Caki2 (cell line): Measurements from ENCODE around the gene SEZ6L2. TPM values are rescaled to one million over a fixed set of nuclear protein-coding genes. Genes with fewer than 3 reads are reported as not detected.
"Not testable (repeated sequence)": the region's sequence is repeated elsewhere in the genome, so short reads cannot be mapped to it uniquely, and the experiment has no call there.

Experiments
- DNase-seq: peaks from one replicate; pipeline ENCODE4 v3.0.0-alpha.2; 2015; ENCODE audit warnings: low read depth
- in situ Hi-C: cut with HindIII; loops from 2 replicates; pipeline ENCODE4 v1.10.0; 2016; ENCODE audit warnings: low sequenced_read_pairs, low pct_unique_long_range_greater_than_20kb, mixed read lengths
- total RNA-seq: library from RNA; depleted of rRNA; stranded (reverse); fragments of >200 nt; shearing (Covaris generic); gene quantifications from 2 replicates; pipeline ENCODE4 v1.2.3, GENCODE V29; 2014; ENCODE audit warnings: low replicate concordance

The SEZ6L2 gene
- total RNA-seq, 1 experiment from 2014 or later, result 50.1 TPM

DNA sequence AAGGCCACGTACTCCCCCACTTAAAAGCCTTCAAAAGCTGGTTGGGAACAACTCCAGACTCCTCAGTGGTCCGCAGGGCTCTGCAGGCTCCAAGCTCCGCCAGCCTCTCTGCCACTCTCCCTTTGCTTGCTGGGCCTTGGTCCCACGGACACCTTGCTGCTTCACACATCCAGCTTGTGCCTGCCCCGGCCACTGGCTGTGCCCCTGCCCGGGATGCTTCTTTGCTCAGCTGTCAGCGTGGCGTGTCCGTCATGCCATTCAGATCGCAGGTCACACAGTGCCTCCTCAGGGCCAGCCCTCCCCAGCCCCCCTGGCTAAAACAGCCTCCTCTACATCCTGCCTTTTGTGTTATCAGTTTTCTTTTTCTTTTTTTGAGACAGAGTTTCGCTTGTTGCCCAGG is 12.7 kb upstream of the SEZ6L2 start:
- in situ Hi-C loops, result no loop called here
- no peak for DNase-seq

DNA sequence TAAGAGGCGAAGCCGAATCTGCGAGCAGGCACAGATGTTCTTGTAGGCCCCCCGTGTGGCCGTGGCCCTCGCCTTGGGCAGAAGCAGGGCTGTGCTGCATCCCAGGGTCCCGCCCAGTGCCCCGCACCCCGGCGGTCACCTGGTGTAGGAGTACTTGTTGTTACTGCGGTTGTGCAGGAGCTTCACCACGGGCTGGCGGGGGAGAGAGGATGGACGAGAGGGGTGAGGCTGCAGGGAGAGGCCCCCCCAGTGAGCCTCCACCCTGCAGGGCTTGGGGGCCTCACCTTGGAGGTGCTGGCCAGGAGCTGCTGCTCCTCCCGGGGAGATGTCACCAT is 12.3 kb upstream of the SEZ6L2 start:
- in situ Hi-C loops, result no loop called here

DNA sequence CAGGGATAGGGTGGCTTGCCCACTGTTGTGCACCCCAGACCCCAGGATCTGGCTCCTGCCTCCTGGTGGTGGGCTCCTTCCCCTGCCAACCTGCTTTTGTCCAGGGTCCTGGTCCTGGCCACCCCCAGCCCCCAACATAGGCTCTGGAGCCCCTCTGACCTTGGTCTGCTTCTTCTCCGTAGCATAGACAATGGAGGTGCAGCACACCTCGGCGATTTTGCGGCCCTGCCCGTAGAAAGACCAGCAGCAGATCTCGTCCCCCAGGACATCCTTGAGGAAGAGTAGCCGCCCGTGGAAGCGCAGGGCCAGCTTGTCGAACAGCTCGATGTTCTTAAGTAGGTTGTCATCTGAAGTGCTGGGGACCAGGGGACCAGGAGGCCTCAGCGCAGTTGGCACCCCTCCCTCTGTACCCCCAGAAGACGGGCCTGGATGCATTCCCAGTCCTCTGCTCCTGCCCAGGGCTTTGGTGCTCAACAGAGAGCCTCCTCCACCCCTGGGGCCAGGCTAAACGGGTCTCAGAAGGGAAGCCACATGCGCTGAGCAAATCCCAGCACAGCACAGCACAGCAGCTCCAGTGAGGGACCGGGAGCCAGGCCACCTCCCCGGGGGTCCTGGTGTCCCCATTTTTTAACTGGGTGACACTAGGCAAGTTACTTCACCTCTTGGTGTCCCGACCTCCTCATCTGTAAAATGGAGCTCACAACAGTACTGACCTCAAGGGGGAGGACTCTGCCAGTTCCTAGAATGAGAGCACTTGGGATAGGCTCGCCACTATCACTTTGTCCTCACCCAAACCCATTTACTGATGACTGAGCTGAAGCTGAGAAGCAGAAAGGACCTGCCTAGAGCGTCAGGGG is 11.7 kb upstream of the SEZ6L2 start:
- no peak for DNase-seq
- in situ Hi-C loops, result no loop called here

More for the DNA sequence above, 12.3 kb upstream of the SEZ6L2 start:
- DNase-seq, result no peak

- in situ Hi-C loops, DNase-seq: not testable (repeated sequence)
Measured at GRCh38 chr16:29909851-29910250, 10.5 kb upstream of the SEZ6L2 start.

DNA sequence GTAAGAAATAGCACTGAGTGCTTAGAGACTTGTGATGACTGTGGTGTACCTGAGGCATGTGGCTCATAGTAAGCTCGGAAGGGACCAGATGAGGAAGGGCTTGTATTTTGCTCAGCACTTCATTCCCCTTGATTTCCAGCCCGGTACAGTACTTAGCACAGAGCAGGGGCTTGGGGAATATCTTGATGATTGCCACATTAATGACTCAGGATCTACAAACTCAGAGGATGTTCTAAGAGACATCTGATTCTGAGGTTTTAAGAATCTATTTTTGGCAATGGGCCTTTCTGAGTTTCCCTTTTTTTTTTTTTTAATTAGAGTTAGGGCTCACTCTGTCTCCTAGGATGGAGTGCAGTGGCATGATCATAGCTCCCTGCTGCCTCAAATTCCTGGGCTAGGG is 10.0 kb upstream of the SEZ6L2 start:
- no peak for DNase-seq
- in situ Hi-C loops, result no loop called here

- in situ Hi-C loops, result no loop called here
- no peak for DNase-seq
Measured at GRCh38 chr16:29908719-29909220, 9.4 kb upstream of the SEZ6L2 start.

- DNase-seq, result no peak
- in situ Hi-C loops, result no loop called here
Measured at GRCh38 chr16:29907973-29908372, 8.6 kb upstream of the SEZ6L2 start.

DNA sequence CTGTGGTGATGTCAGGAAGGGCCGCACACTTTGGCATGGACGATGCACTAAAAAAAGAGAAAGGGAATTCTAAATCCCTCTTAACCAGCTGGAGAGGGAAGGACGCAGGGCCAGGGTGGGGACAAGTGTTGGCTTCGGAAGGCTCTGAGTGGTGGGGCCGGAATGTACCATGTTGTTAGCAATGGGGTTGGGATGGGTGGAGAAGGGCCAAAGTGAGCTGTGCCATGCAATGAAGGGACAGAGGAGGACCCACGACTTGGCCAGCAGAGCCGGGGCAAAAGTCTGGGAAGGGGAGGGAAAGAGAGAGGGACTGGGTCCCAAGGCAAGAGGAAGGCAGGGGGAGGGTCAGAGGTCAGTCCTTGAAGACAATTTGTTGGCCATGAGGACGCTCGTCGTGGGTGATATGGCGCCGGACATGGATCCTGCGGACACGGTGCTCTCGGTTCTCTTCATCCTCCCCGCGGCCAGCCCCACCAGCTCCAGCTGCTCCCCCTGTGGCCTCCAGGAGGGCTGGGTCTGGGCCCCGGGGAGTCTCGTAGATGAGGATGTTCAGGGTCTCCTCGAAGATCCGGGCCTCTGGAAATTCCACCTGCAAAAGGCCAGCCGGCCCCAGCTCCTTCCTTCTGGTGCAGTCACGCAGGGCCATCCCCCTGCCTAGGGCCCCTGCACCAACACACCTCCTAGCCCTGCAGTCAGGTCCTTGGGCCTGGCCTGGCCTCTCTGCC is 7.3 kb upstream of the SEZ6L2 start:
- in situ Hi-C loops, result no loop called here
- DNase-seq, result no peak

DNA sequence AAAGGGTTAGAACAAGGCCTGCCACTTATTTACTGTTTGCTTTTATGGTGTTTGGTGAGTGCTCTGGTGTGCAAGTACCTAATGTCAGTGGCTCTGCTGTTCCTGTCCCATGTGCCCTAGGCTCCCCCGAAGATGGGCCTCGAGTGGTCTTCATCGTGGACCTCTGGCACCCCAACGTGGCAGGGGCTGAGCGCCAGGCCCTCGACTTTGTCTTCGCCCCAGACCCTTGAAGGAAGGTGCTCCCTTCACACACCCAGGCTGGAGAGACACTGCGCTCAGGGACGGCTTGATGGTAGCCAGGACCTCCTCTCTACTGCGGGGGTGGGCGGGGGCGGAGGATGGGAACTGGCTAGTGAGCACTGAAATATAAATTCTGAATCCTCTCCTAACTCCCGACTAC is 6.3 kb upstream of the SEZ6L2 start:
- DNase-seq, result no peak
- in situ Hi-C loops, result no loop called here

DNA sequence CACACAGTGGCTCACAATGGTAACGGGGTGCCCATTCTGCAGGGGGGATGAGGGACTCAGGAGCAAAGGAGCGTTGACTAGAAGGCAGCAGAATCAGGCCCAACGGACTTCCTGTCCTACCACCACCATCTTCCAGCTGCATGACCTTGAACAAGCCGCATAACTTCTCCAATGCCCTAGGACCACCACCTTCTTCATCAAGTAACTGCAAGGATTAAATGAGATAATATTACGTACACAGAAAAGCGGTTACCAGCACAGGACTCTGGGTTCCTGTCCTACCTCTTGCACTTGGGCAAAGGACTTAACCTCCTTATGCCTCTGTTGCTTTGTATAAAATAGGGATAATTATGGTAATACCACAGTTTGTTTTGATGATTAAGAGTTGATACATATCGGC is 5.6 kb upstream of the SEZ6L2 start:
- DNase-seq, result no peak
- in situ Hi-C loops, result no loop called here

DNA sequence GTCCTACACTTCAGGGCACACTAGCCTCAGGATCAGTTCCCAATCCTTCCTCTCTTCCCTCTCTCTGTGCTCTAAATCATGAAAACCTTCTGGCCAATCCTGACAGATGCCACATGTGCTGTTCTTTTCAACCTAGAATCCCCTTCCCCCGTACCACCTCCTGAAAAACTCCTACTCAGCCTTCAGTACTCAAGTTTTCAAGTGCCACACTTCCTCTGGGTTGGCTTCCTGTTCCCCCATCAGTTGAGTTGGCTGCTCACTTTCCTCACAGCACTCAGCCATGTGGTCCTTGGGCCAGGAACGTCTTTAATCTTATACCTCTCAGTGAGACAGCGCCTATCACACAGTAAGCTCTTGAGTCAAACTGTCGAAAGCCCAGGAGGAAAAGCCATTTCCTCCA is 4.2 kb upstream of the SEZ6L2 start:
- DNase-seq, result no peak
- in situ Hi-C loops, result no loop called here

- in situ Hi-C loops, result no loop called here
- no peak for DNase-seq
Measured at GRCh38 chr16:29901607-29901945, 2.2 kb upstream of the SEZ6L2 start.

DNA sequence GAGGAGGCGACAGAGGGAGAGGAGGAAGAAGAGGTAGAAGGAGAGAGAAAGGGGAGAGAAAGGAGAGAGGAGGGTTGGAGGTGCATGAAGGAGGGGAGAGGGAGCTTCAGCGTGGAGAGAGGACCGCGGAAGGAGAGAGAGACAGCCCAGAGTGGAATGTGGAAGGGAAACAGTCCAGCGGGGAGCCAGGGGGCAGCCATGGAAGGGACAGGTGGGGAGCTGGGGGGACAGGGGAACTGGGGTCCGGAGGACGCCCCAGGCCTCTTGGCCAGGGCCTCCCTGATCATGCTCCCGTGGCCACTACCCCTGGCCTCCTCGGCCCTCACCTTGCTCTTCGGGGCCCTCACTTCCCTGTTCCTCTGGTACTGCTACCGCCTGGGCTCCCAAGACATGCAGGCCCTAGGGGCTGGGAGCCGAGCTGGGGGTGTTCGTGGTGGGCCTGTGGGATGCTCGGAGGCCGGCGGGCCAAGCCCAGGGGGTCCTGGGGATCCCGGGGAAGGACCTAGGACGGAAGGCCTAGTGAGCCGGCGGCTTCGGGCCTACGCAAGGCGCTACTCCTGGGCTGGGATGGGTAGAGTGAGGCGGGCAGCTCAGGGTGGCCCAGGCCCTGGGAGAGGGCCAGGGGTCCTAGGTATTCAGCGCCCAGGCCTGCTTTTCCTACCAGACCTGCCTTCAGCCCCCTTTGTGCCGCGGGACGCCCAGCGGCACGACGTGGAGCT is 1.7 kb upstream of the SEZ6L2 start:
- DNase-seq, result no peak
- in situ Hi-C loops, result no loop called here

- in situ Hi-C loops, result no loop called here
Measured at GRCh38 chr16:29900102-29900887, 945 bp upstream of the SEZ6L2 start, which contains the start of gene ASPHD1. Gene ASPHD1 (plus strand): TSS chr16:29900488. CDS start chr16:29900972, 484 bp downstream.

DNA sequence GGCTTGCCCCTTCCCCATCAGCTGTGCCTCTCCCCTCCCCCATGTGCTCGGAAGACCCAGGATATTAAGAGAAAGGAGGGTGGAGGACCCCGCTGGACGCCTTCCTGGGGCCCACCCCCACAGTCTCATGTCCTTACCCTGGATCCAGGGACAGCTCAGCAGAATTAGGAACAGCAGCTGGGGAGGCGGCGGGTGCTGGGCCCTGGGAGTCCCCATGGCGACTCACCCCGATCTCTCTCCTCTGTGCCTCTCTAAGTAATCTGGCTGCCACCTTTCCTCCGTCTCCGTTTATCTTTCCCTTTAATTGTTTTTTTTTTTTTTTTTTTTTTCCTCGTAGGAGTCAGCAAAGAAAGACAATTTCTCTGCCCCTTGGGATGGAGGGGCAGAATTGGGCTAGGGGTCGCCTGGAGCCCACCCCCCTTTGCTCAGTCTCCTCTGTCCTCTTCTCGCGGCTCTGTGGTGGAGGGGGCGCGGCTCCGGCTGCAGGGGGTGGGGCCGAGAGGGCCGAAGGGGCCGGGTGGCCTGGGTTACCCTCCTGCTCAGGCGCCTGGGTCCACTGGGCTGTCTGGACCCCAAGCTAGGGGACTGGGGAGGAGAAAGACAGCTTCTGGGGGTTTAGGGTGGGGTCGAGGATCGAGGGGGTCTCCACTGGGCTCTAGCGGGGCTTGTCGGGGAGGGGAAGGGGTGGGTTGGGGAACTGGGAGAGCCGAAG is 390 bp downstream of the SEZ6L2 start:
- DNase-seq, result no peak
- in situ Hi-C loops, result no loop called here

More at GRCh38 chr16:29900102-29900887, 945 bp upstream of the SEZ6L2 start, which contains the start of gene ASPHD1:
- DNase-seq, result peak; percentile 91

DNA sequence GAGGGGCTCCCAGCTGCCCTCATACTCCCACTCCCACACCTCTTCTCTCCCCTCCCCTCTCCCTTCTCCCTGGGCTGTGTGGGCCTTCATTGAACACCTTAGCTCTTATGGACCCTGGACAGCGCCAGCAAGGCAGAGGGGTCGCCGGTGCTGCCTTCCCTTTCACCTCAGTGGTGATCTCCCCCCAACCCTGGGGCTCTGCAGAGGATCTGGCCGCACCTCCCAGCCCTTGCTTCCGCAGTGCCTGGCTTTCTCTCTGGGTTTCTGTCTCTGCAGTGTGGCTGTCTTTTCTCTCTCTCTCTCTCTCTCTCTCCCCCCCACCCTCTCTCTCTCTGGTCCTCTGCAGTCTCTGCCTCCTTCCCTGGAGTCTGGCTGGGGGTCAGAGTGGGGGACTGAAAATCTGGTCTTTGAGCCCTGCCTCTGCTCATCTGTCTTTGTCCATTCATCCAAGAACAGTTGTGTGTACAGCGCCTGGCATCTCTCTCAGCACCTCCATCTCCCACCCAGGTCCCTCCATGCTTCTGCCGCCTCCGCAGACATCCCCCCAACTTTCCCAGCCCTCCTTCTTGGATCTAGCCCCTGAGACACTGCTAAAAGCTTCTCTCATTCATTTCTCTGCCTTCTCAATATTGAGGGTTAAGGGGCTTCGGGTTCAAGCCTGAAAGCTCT is 1.1 kb downstream of the SEZ6L2 start:
- in situ Hi-C loops, result no loop called here
- DNase-seq, result no peak

- in situ Hi-C loops, result no loop called here
- no peak for DNase-seq
Measured at GRCh38 chr16:29897333-29897732, 2.0 kb downstream of the SEZ6L2 start.
